ENCODE results near the gene S100A13.

S100A13 gene

DNA sequence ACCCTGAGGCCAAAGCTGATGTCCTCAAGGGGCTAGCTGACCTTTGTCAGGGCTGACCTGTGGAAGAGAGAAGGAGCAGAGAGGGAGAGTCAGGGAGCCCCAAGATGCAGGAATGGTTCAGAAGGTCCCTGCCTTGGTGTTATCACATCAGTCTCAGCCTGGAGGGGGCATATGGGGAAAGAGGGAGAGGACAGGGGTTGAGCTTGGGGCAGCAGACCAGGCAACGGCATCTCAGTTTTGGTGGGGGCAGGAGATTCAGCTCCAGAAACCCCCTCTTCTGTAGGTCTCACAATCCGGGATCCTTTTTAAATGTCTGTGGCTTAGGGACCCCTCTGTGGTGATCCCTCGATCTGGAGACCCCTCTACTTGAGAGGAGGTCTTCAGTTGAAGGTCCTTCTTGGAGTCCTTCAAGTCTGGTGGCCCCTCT lies 815 bp downstream of the S100A13 start:
- no peak for DNase-seq (ENCODE audit: low spot score)

DNA sequence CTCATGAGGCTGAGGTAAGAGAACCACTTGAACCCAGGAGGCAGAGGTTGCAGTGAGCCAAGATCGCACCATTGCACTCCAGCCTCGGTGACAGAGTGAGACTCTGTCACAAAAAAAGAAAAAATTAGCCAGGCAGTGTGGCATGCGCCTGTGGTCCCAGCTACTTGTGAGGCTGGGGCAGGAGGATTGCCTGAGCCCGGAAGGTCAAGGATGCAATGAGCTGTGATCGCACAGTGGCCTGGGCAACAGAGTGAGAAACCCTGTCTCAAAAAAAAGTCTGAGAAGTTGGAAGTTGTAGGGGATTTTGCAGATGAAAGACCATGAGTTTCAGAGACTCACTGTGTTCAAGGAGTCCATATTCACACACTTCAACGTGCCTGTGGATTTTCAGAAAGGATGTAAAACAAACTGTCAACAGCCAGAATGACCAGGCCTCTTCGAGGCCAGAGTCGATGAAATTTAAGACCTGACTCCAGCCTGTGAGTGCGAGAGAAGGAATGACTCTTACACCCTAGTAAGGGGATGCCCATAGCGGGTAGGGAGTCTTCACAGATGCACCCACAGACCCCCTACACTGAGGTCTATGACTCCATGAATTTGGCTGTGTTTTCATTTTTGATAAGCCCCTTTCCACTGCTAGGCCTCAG lies 2.2 kb downstream of the S100A13 start:
- DNase-seq (ENCODE audit: low spot score): no peak

DNA sequence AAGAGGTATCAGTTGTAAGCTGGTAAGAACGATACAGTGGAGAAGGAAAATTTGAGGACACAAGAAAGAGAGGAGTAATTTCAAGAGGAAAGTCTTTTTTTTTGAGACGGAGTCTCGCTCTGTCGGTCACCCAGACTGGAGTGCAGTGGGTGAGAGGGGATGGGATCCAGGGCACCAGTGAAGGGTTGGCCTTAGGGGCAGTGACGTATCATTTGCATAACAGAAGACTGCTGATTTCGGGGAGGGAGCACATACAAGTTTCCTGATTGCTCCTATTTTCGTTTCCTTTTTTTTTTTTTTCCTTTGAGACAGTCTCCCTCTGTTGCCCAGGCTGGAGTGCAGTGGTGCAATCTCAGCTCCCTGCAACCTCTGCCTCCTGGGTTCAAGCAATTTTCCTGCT lies 4.2 kb downstream of the S100A13 start:
- no peak for DNase-seq (ENCODE audit: low spot score)

DNA sequence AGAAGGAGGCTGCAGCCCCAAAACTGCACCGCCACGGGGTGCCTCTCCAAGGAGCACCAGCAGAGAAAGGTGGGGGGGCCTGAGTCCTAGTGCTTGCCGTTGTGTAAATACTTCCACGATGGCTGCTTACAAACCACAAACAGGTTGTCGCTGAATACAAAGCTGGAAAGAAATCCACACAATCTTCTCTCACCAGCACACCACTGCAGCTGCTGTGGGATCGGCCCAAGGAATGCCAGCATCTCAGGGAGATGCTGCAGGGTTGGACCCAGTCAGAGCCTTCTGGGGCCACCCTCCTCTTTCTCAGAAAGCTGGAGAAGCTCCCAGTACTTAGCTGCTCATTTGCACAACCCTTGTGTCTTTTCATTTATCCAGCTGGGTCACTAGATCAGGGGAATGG lies 8.1 kb downstream of the S100A13 start:
- DNase-seq (ENCODE audit: low spot score): no peak

GRCh38 chr1:153617663-153618062 lies 9.6 kb downstream of the S100A13 start:
- peak; percentile 82 for DNase-seq (ENCODE audit: low spot score)

GRCh38 chr1:153616917-153617311 lies 10.4 kb downstream of the S100A13 start:
- DNase-seq (ENCODE audit: low spot score): no peak

DNA sequence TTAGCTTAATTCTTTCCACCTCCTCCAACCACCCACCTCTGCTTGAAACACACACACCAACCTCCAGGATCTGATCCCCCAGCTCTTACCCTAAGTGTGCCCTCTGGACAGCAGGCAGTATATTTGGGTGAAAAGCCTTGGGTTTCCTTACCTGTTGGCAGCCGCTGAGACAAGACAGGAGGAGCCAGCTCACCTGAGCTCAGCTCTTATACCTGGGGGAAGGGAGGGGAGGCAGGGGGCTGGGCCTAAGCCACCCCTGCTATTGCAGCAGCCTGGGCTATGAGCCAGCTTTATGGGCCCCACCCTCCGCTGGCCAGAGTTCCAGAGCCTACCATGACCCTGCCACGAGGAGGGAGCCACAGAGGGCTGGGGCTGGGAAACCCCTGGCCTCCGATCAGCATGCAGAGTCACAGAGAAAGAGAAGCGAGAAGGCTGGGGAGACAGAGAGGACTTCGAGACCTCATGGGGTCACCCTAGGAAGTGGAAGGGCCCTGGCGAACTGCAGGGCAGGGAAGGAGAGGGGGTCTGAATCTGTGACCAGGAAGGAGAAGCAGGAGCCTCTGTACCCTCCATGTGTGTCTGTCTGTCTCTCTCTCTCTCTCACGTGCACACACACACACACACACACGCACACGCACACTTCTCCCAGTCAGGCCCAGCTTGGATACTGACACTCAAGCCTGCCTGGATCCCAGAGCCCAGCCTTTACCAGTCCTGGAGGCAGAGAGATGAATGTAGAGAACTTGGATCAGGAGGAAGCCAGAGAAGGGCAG lies 11.0 kb downstream of the S100A13 start, which contains the start of gene S100A14:
Gene S100A14, minus strand, starts transcription at position 182 of the 773 bp plus-strand sequence. CDS start 467 bp downstream, outside the sequence.
- DNase-seq (ENCODE audit: low spot score): no peak

GRCh38 chr1:153615406-153615805 lies 11.9 kb downstream of the S100A13 start:
- DNase-seq (ENCODE audit: low spot score): no peak

- no peak for DNase-seq (ENCODE audit: low spot score)
These were observed 12.4 kb downstream of the S100A13 start for GRCh38 chr1:153614906-153615305.

- DNase-seq (ENCODE audit: low spot score): no peak
These were observed 13.0 kb downstream of the S100A13 start for GRCh38 chr1:153614189-153614900.

DNA sequence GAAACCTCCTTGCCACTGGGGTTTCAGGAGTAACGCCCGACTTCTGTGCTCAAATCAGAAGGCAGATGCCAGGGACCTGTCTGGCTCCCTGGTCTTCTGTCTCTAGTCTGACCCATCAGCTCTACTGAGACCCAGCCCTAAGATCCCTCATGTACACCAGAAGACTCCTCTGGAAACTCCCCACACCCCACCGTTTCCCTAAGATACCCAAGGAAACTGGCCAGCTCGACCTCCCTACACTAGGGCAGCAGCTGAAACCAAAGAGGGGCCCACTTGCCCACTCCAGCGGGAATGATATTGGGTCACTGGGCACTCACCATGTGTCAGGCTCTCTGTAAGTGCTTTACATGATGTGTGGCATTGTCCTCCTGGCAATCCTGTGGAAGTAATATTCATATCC lies 13.9 kb downstream of the S100A13 start:
- no peak for DNase-seq (ENCODE audit: low spot score)

GRCh38 chr1:153612755-153613331 lies 14.5 kb downstream of the S100A13 start, which contains the start of gene S100A16:
Gene S100A16 (minus strand): TSS chr1:153613137. CDS start chr1:153608151, 4,986 bp downstream.
- no peak for DNase-seq (ENCODE audit: low spot score)

GRCh38 chr1:153612111-153612754 lies 15.1 kb downstream of the S100A13 start:
- DNase-seq (ENCODE audit: low spot score): no peak

DNA sequence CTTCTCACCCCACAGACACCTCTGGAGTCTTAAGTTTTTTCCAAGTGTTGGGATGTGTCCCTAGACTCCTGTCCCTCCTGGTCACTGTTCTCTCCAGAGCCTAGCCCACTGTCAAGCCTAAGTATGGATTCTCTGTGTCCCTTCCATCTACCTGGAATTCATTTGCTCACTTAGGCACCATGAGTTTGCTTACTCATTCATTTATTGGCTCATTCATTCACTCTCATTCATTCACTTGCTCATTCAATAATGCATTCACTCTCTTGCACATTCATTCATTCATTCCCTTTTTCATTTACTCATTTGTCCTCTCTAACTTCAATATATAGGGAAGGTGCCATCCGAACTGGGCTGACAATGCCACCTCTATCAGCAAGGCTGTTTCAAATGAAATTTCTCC lies 15.9 kb downstream of the S100A13 start:
- no peak for DNase-seq (ENCODE audit: low spot score)

- no peak for DNase-seq (ENCODE audit: low spot score)
These were observed 16.4 kb downstream of the S100A13 start for GRCh38 chr1:153610811-153611301.

DNA sequence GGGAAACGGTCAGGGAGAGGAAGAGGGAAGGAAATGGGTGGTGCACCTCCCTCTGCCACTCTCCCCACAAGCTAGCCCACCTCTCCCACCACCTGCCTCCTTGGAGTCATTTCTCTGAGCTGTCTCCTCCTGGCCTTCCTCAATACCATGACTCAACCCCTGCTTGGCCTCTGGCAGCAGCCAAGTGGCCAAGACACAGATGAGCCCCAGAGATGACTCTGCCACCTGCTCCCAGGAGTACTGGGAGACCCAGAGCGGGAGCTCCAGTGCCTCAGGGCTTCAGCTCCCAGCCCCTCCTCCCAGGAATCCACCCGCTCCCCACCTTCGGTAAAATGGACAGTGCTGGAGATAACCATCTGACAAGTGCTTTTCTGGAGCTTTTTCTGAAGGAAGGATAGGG lies 17.0 kb downstream of the S100A13 start:
- no peak for DNase-seq (ENCODE audit: low spot score)

GRCh38 chr1:153609585-153609907 lies 17.8 kb downstream of the S100A13 start:
- no peak for DNase-seq (ENCODE audit: low spot score)

DNA sequence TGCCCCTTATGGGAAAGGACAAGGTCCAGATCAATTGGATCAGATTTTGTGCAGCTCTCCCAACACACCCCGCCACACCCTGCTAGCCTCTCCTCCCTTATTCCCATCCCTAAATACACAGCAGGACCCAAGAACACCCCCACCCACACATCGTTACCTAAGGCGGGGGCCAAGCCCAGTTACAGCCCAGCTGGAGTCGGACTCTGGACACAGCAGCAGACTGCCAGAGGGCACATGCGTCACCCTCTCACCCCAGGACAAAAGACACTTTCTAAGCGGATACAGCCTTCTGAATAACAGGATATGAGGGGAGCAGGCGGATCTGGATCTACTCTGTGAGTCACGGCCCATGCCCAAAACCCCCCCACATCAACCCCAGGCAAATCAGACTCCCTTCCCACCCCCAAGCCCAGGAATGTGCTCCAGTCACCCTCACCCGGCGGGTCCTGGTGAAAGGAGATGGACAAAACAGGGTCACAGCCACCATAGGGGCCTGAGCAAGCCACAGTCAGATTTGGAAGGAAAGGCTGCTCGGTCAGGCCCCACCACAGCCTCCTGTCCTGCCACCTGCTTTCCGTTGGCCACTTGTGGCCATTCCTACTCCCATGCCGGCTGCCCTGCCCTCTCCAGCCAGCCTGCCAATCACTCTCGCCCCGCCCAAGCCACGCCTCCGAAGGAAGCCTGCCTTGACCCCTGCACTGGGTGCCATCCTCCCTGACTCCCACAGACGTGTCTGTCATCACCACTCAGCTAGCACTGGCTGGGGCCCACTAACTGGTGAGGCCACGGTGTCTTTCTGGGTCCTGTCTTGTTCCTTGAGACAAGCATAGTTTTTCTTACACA lies 18.3 kb downstream of the S100A13 start:
- peak; percentile 99 for DNase-seq (ENCODE audit: low spot score)

GRCh38 chr1:153608089-153608682 lies 19.1 kb downstream of the S100A13 start:
- DNase-seq (ENCODE audit: low spot score): no peak

GRCh38 chr1:153607381-153607780 lies 19.9 kb downstream of the S100A13 start:
- no peak for DNase-seq (ENCODE audit: low spot score)

DNA sequence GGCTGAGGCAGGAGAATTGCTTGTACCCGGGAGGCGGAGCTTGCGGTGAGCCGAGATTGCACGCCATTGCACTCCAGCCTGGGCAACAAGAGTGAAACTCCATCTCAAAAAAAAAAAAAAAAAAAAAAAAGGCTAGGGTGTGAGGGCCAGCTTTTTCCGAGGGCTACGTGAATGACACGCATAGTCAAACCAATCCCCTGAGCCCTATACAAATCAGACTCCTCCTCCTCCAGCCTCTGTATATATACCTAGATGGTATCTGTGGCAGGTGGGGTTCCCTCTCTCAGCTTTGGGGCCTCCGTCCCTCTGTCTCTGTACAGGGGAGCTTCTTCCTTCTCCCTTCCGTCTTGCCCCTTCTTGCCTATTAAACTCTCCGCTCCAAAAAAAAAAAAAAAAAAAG lies 21.1 kb downstream of the S100A13 start:
- no peak for DNase-seq (ENCODE audit: low spot score)
